Measurements from ENCODE around the gene HOXA3. TPM values are rescaled to one million over a fixed set of nuclear protein-coding genes. Genes with fewer than 3 reads are reported as not detected.

HOXA3 gene
- total and polyA plus RNA-seq, 9 of the 15 experiments (the other 6 are each of a cell fraction or from before 2014, with no cell fraction given) = 0.04 to 0.13 TPM; not detected in 7

- no TSS peak for BruUV-seq (replicated peaks)
- H3K4me3 ChIP-seq = no peak overlapping the region
- H2AFZ ChIP-seq (ENCODE audit: low read depth, low read length) = no peak overlapping the region
- no peaks in the 10 kb centered on the region for H3K9me1 ChIP-seq (ENCODE audit: control insufficient read depth, insufficient read depth, low read length)
- no peaks in the 10 kb centered on the region; a peak in 3 of 5 replicates for H3K27me3 ChIP-seq (ENCODE audit: control insufficient read depth in 2 of 2, insufficient read depth in 2 of 2, low read length in 2 of 2)
- WGBS (ENCODE audit: insufficient coverage, low coverage, missing lambda C conversion rate) = 0% methylated on average over 2 of the region's 2 CpGs
- no peaks in the 10 kb centered on the region for H3K4me1 ChIP-seq (replicated peaks in 1 of 2; ENCODE audit: control insufficient read depth in 2 of 2, insufficient read depth in 2 of 2, low read length in 2 of 2)
- ChIA-PET POLR2A (no interaction called here), CTCF (ENCODE audit: low intra/inter-chr PET ratio) (no interaction called here)
- no peak overlapping the region for H3K4me2 ChIP-seq (ENCODE audit: insufficient read depth, low read length)
- no peaks in the 10 kb centered on the region for H3K9me3 ChIP-seq (replicated peaks; ENCODE audit: control insufficient read depth, insufficient read depth, low read depth, low read length)
- no peak for ATAC-seq
- intact Hi-C loops (cut with micrococcal nuclease) = no loop called here
- TF ChIP-seq MIER1 (IDR thresholded peaks at IDR 0.05; ENCODE audit: low read depth) = no peak
- no peak for TF ChIP-seq SIRT6 (IDR thresholded peaks at IDR 0.05; ENCODE audit: low read depth, low read length)
- TF ChIP-seq ZNF184 (CRISPR knock-in tag; IDR thresholded peaks at IDR 0.05) = no peak
- no peak for TF ChIP-seq YBX1 (IDR thresholded peaks at IDR 0.05)
- TF ChIP-seq, protein P1, sequence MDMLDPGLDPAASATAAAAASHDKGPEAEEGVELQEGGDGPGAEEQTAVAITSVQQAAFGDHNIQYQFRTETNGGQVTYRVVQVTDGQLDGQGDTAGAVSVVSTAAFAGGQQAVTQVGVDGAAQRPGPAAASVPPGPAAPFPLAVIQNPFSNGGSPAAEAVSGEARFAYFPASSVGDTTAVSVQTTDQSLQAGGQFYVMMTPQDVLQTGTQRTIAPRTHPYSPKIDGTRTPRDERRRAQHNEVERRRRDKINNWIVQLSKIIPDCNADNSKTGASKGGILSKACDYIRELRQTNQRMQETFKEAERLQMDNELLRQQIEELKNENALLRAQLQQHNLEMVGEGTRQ (CRISPR knock-in tag; IDR thresholded peaks at IDR 0.05) = 0 out of 2 replicates have a peak, but pooled peaks have one; percentile 10
- H3K9ac ChIP-seq (ENCODE audit: insufficient read depth in 1 of 2, low read depth in 2 of 2, low read length in 2 of 2) = no peak overlapping the region
- H3K36me3 ChIP-seq (ENCODE audit: control insufficient read depth, insufficient read depth, low read length) = no peaks in the 10 kb centered on the region
- no peak overlapping the region for H3K27ac ChIP-seq (ENCODE audit: extremely low read depth, low read depth, low read length)
- no peaks in the 10 kb centered on the region for H3K79me2 ChIP-seq (ENCODE audit: control insufficient read depth, insufficient read depth, low read length)
- FAIRE-seq = no peak
- DNase-seq (ENCODE audit: extremely low read depth in 1 of 4, low spot score in 3 of 4) = no peak
- in situ Hi-C loops (cut with MboI) = no loop called here
- no peaks in the 10 kb centered on the region for H4K20me1 ChIP-seq (replicated peaks; ENCODE audit: control insufficient read depth, insufficient read depth, low read length)
These were observed 86.7 kb downstream of the HOXA3 start for GRCh38 chr7:27065709-27066108.

DNA sequence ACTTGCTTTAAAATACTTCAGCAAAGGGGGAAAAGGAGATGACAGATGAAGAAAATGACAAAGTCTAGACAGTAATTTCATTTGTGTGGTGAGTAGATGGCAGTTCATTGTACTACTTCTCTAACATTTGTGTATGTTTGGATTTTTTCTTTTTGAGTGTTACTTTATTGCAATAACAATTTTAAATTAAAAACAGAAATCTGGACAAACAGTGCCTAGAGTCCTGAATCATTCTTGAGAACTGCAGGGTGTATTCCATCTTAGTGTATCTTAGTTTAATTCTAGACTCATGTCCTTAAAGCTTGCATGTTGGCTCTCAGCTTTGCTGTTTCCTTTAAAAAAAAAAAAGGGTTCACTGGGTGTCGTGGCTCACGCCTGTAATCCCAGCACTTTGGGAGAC, 87.7 kb downstream of the HOXA3 start:
- H3K9me1 ChIP-seq (ENCODE audit: control insufficient read depth, insufficient read depth, low read length) = no peaks in the 10 kb centered on the region
- no peaks in the 10 kb centered on the region for H3K36me3 ChIP-seq (ENCODE audit: control insufficient read depth, insufficient read depth, low read length)
- H3K4me1 ChIP-seq (replicated peaks in 1 of 2; ENCODE audit: control insufficient read depth in 2 of 2, insufficient read depth in 2 of 2, low read length in 2 of 2) = no peaks in the 10 kb centered on the region
- no peak overlapping the region for H3K4me2 ChIP-seq (ENCODE audit: insufficient read depth, low read length)
- in situ Hi-C loops (cut with MboI) = no loop called here
- 0% methylated on average over 2 of the region's 2 CpGs for WGBS (ENCODE audit: insufficient coverage, low coverage, missing lambda C conversion rate)
- H3K9me3 ChIP-seq (replicated peaks; ENCODE audit: control insufficient read depth, insufficient read depth, low read depth, low read length) = no peaks in the 10 kb centered on the region
- H2AFZ ChIP-seq (ENCODE audit: low read depth, low read length) = no peak overlapping the region
- ATAC-seq = no peak
- no peak for DNase-seq (ENCODE audit: extremely low read depth in 1 of 4, low spot score in 3 of 4)
- intact Hi-C loops (cut with micrococcal nuclease) = no loop called here
- H4K20me1 ChIP-seq (replicated peaks; ENCODE audit: control insufficient read depth, insufficient read depth, low read length) = no peaks in the 10 kb centered on the region
- H3K27ac ChIP-seq (ENCODE audit: extremely low read depth, low read depth, low read length) = no peak overlapping the region
- no TSS peak for BruUV-seq (replicated peaks)
- no peaks in the 10 kb centered on the region; a peak in 3 of 5 replicates for H3K27me3 ChIP-seq (ENCODE audit: control insufficient read depth in 2 of 2, insufficient read depth in 2 of 2, low read length in 2 of 2)
- no peaks in the 10 kb centered on the region for H3K79me2 ChIP-seq (ENCODE audit: control insufficient read depth, insufficient read depth, low read length)
- ChIA-PET CTCF (ENCODE audit: low intra/inter-chr PET ratio) (no interaction called here), POLR2A (no interaction called here)
- no peak overlapping the region for H3K9ac ChIP-seq (ENCODE audit: insufficient read depth in 1 of 2, low read depth in 2 of 2, low read length in 2 of 2)
- no peak for FAIRE-seq
- no peak overlapping the region for H3K4me3 ChIP-seq
- TF ChIP-seq, protein P2, sequence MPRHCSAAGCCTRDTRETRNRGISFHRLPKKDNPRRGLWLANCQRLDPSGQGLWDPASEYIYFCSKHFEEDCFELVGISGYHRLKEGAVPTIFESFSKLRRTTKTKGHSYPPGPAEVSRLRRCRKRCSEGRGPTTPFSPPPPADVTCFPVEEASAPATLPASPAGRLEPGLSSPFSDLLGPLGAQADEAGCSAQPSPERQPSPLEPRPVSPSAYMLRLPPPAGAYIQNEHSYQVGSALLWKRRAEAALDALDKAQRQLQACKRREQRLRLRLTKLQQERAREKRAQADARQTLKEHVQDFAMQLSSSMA (CRISPR knock-in tag; IDR thresholded peaks at IDR 0.05) = no peak
- TF ChIP-seq, protein P3, sequence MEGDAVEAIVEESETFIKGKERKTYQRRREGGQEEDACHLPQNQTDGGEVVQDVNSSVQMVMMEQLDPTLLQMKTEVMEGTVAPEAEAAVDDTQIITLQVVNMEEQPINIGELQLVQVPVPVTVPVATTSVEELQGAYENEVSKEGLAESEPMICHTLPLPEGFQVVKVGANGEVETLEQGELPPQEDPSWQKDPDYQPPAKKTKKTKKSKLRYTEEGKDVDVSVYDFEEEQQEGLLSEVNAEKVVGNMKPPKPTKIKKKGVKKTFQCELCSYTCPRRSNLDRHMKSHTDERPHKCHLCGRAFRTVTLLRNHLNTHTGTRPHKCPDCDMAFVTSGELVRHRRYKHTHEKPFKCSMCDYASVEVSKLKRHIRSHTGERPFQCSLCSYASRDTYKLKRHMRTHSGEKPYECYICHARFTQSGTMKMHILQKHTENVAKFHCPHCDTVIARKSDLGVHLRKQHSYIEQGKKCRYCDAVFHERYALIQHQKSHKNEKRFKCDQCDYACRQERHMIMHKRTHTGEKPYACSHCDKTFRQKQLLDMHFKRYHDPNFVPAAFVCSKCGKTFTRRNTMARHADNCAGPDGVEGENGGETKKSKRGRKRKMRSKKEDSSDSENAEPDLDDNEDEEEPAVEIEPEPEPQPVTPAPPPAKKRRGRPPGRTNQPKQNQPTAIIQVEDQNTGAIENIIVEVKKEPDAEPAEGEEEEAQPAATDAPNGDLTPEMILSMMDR (IDR thresholded peaks at IDR 0.05 in 2 of 3, conservative IDR thresholded peaks at IDR 0.05 in 1 of 3; ENCODE audit: insufficient read depth in 2 of 3, low read depth in 1 of 3, low read length in 3 of 3) = no peak
- no peak for TF ChIP-seq UBTF (IDR thresholded peaks at IDR 0.05; ENCODE audit: borderline replicate concordance in 1 of 2, low read depth in 2 of 2, low read length in 2 of 2)
- no peak for TF ChIP-seq SIX5 (IDR thresholded peaks at IDR 0.05; ENCODE audit: borderline replicate concordance in 1 of 2, insufficient read depth in 1 of 2, low read depth in 1 of 2, low read length in 2 of 2)
- TF ChIP-seq CXXC5 (CRISPR knock-in tag; IDR thresholded peaks at IDR 0.05) = no peak

Data from K562 (cell line).